SK-N-SH (cell line): ENCODE data around the gene PZP. TPM values are rescaled to one million over a fixed set of nuclear protein-coding genes. Genes with fewer than 3 reads are reported as not detected.

Source experiments
- CTCF ChIA-PET: fragments of 300-600, 350-600 bp; formaldehyde crosslinking; extraction: SDS; loops from one replicate; lab custom pipeline; 2021; lab: Yijun Ruan, JAX
- POLR2A ChIA-PET: fragments of 350-600 bp; sonication (Branson Sonifier 250); formaldehyde crosslinking; extraction: SDS; loops from one replicate; lab custom pipeline; 2020; ENCODE audit warnings: antibody characterized with exemption, inconsistent platforms; lab: Yijun Ruan, JAX
- DNase-seq: peaks from one replicate; pipeline ENCODE4 v3.0.0; 2012
- H2AFZ ChIP-seq: fragments of 200-600 bp; sonication (generic); 2 replicates; pipeline ENCODE4 v1.8.1; 2016; ENCODE audit warnings: antibody characterized with exemption, mild to moderate bottlenecking, low read depth
- H3F3A ChIP-seq: fragments of 200-600 bp; sonication (generic); replicated peaks from 2 replicates; pipeline ENCODE3; 2016; ENCODE audit warnings: antibody characterized with exemption, mild to moderate bottlenecking; ENCODE audit not compliant: insufficient read depth
- H3K27ac ChIP-seq, 2 experiments: fragments of 200-500 bp in 1 of 2; fragments of 200-600 bp in 1 of 2; sonication (Bioruptor generic) in 1 of 2; sonication (generic), shearing (Covaris generic) in 1 of 2; 2 replicates each; pipeline versions ENCODE4 v1.5.1 to v1.6.1; 2014 to 2016; ENCODE audit warnings: low read depth in 2 of 2, inconsistent platforms in 1 of 2, low read length in 1 of 2, mild to moderate bottlenecking in 1 of 2, mixed read lengths in 1 of 2
- H3K27me3 ChIP-seq: fragments of 200-600 bp; sonication (generic), shearing (Covaris generic); 2 replicates; pipeline ENCODE4 v1.6.1; 2016; ENCODE audit warnings: mixed run types; ENCODE audit not compliant: insufficient read depth
- H3K36me3 ChIP-seq, 2 experiments: fragments of 200-500 bp in 1 of 2; fragments of 200-600 bp in 1 of 2; sonication (Bioruptor generic) in 1 of 2; sonication (generic) in 1 of 2; replicated peaks in 1 of 2; 2 replicates each; pipeline versions ENCODE3 to v1.5.1; 2014 to 2016; ENCODE audit warnings: low read length in 1 of 2, mild to moderate bottlenecking in 1 of 2; ENCODE audit not compliant: insufficient read depth in 2 of 2, control insufficient read depth in 1 of 2
- H3K4me1 ChIP-seq, 2 experiments: fragments of 200-500 bp in 1 of 2; fragments of 200-600 bp in 1 of 2; sonication (Bioruptor generic) in 1 of 2; sonication (generic), shearing (Covaris generic) in 1 of 2; 2 replicates each; pipeline versions ENCODE4 v1.5.1 to v1.6.1; 2014 to 2016; ENCODE audit warnings: low read depth in 1 of 2, low read length in 1 of 2, mixed run types in 1 of 2; ENCODE audit not compliant: insufficient read depth in 2 of 2, control insufficient read depth in 1 of 2
- H3K4me2 ChIP-seq: fragments of 200-600 bp; sonication (generic), shearing (Covaris generic); 2 replicates; pipeline ENCODE4 v1.6.1; 2017; ENCODE audit warnings: mixed run types
- H3K4me3 ChIP-seq, 2 experiments: fragments of 200-500 bp in 1 of 2; fragments of 200-600 bp in 1 of 2; sonication (Bioruptor generic) in 1 of 2; sonication (generic), shearing (Covaris generic) in 1 of 2; 2 replicates each; pipeline versions ENCODE4 v1.5.1 to v1.8.1; 2014 to 2016; ENCODE audit warnings: low read depth in 2 of 2, inconsistent platforms in 1 of 2, low read length in 1 of 2, mild to moderate bottlenecking in 1 of 2, mixed read lengths in 1 of 2, moderate library complexity in 1 of 2
- H3K79me2 ChIP-seq: fragments of 200-600 bp; sonication (generic); 2 replicates; pipeline ENCODE4 v1.8.1; 2017; ENCODE audit warnings: mild to moderate bottlenecking; ENCODE audit not compliant: insufficient read depth
- H3K9ac ChIP-seq: fragments of 200-600 bp; sonication (generic); 2 replicates; pipeline ENCODE4 v1.6.1; 2017; ENCODE audit warnings: mixed run types
- H3K9me2 ChIP-seq: fragments of 200-600 bp; sonication (generic); 2 replicates; pipeline ENCODE4 v1.6.1; 2017; ENCODE audit warnings: mixed run types
- H3K9me3 ChIP-seq: fragments of 200-600 bp; sonication (generic); 2 replicates; pipeline ENCODE4 v1.6.1; 2017; ENCODE audit warnings: mixed run types, mild to moderate bottlenecking, moderate library complexity
- H4K20me1 ChIP-seq: fragments of 200-600 bp; sonication (generic); 2 replicates; pipeline ENCODE4 v1.6.1; 2017; ENCODE audit warnings: mild to moderate bottlenecking, mixed run types; ENCODE audit not compliant: insufficient read depth
- CTCF ChIP-seq: fragments of 200-600 bp; sonication (generic); IDR thresholded peaks from 2 replicates; pipeline ENCODE4 v1.6.1; 2017; ENCODE audit warnings: antibody characterized with exemption, mild to moderate bottlenecking, moderate library complexity
- ELF1 ChIP-seq: IDR thresholded peaks from 2 replicates; pipeline ENCODE4 v1.4.0; 2012
- EP300 ChIP-seq, 2 experiments: IDR thresholded peaks; 2 replicates each; pipeline versions ENCODE4 v1.4.0 to v1.6.1; 2012; ENCODE audit warnings: borderline replicate concordance in 1 of 2, low read depth in 1 of 2, low read length in 1 of 2
- EZH2phosphoT487 ChIP-seq: fragments of 200-600 bp; sonication (generic); IDR thresholded peaks from 2 replicates; pipeline ENCODE4 v1.6.1; 2017; ENCODE audit warnings: low read depth, mixed run types, mild to moderate bottlenecking, antibody characterized with exemption, moderate library complexity, borderline replicate concordance
- GABPA ChIP-seq: IDR thresholded peaks from 2 replicates; pipeline ENCODE4 v1.4.0; 2012; ENCODE audit warnings: low read depth, mild to moderate bottlenecking
- GATA2 ChIP-seq: sonication (generic); formaldehyde crosslinking; IDR thresholded peaks from 2 replicates; pipeline ENCODE4 v1.5.0; 2020; ENCODE audit warnings: mild to moderate bottlenecking, missing genetic modification reagents
- IRF3 ChIP-seq: fragments of 150-350 bp; IDR thresholded peaks from 2 replicates; pipeline ENCODE4 v1.6.1; 2016; ENCODE audit warnings: mild to moderate bottlenecking, low read depth, low read length
- MEF2A ChIP-seq: IDR thresholded peaks from 2 replicates; pipeline ENCODE4 v1.4.0; 2012; ENCODE audit warnings: low read depth, borderline replicate concordance
- MXI1 ChIP-seq: IDR thresholded peaks from 2 replicates; pipeline ENCODE4 v1.6.1; 2012; ENCODE audit warnings: mild to moderate bottlenecking, low read depth, low read length, improper control_type of control experiment
- NFIC ChIP-seq: IDR thresholded peaks from 2 replicates; pipeline ENCODE4 v1.4.0; 2012; ENCODE audit warnings: borderline replicate concordance
- NRF1 ChIP-seq: IDR thresholded peaks from 2 replicates; pipeline ENCODE4 v1.6.1; 2012; ENCODE audit warnings: low read depth, mild to moderate bottlenecking, low read length
- POLR2AphosphoS5 ChIP-seq: IDR thresholded peaks from 2 replicates; pipeline ENCODE4 v1.6.1; 2012; ENCODE audit warnings: low read depth, low read length
- REST ChIP-seq: IDR thresholded peaks from 2 replicates; pipeline ENCODE4 v1.6.1; 2012; ENCODE audit warnings: mild to moderate bottlenecking, low read depth, low read length, moderate library complexity
- SMC3 ChIP-seq: IDR thresholded peaks from 2 replicates; pipeline ENCODE4 v1.6.1; 2012; ENCODE audit warnings: low read depth, low read length, improper control_type of control experiment
- TAF1 ChIP-seq: IDR thresholded peaks from 2 replicates; pipeline ENCODE4 v1.6.1; 2012; ENCODE audit warnings: low read depth, mild to moderate bottlenecking, low read length, moderate library complexity, borderline replicate concordance
- TCF12 ChIP-seq: IDR thresholded peaks from 2 replicates; pipeline ENCODE4 v1.4.0; 2012
- USF1 ChIP-seq: IDR thresholded peaks from 2 replicates; pipeline ENCODE4 v1.4.0; 2012; ENCODE audit warnings: low read depth, borderline replicate concordance
- YY1 ChIP-seq: IDR thresholded peaks from 2 replicates; pipeline ENCODE4 v1.4.0; 2012; ENCODE audit warnings: low read depth, mild to moderate bottlenecking
- WGBS: methylation state at CpG from one replicate; pipeline ENCODE4 v1.1.6; 2017; ENCODE audit warnings: low lambda C conversion rate; 5-methylcytosine and 5-hydroxymethylcytosine counted together
- polyA plus RNA-seq, 3 experiments: library from polyadenylated mRNA; depleted of rRNA; stranded (reverse); fragments of >200 nt; gene quantifications; 2 replicates each; pipeline ENCODE4 v1.2.3, GENCODE V29; 2012

Gene PZP
- polyA plus RNA-seq, 1 of the 3 experiments (the other 2 are of a cell fraction): not detected

- TF ChIP-seq USF1 (no peak), EP300 (IDR thresholded peaks at IDR 0.05; ENCODE audit: borderline replicate concordance in 1 of 2, low read depth in 1 of 2, low read length in 1 of 2) (no peak), GATA2 (CRISPR knock-in tag) (no peak), IRF3 (no peak), POLR2AphosphoS5 (no peak), YY1 (no peak), ELF1 (no peak), MEF2A (no peak), TAF1 (no peak), EZH2phosphoT487 (no peak), MXI1 (no peak), CTCF (no peak)
- 66% methylated on average over 18 of the region's 21 CpGs for WGBS
- CTCF ChIA-PET: no interaction called here
These were observed 80.7 kb downstream of the PZP start for GRCh38 chr12:9127484-9127883.

GRCh38 chr12:9124383-9125031, 83.7 kb downstream of the PZP start:
- Histone ChIP-seq H3K27me3 (no peaks in the 10 kb centered on the region), H3K4me2 (no peak overlapping the region), H3K79me2 (no peaks in the 10 kb centered on the region), H3K27ac (no peak overlapping the region), H3K9ac (no peak overlapping the region), H4K20me1 (no peaks in the 10 kb centered on the region), H3K36me3 (no peaks in the 10 kb centered on the region), H3K4me3 (no peak overlapping the region), H2AFZ (no peak overlapping the region), H3F3A (no peaks in the 10 kb centered on the region), H3K9me2 (no peaks in the 10 kb centered on the region), H3K4me1 (no peaks in the 10 kb centered on the region), H3K9me3 (no peaks in the 10 kb centered on the region)
- no peak for DNase-seq
- POLR2A ChIA-PET: no interaction called here
- CTCF ChIA-PET: interaction anchor here (1.1 kb wide), 2 partner anchors 8 to 29 kb away, joined by 3 read pairs; no protein-coding TSS in a partner anchor
- 56% methylated on average over 4 of the region's 16 CpGs for WGBS
- no peak for TF ChIP-seq TCF12
- TF ChIP-seq GABPA: no peak
- TF ChIP-seq NRF1: no peak
- TF ChIP-seq REST: no peak
- TF ChIP-seq NFIC: no peak
- TF ChIP-seq CTCF: no peak
- no peak for TF ChIP-seq TAF1
- TF ChIP-seq SMC3: no peak
- no peak for TF ChIP-seq POLR2AphosphoS5

More at GRCh38 chr12:9127484-9127883, 80.7 kb downstream of the PZP start:
- Histone ChIP-seq H3K27ac (no peak overlapping the region), H3K36me3 (no peaks in the 10 kb centered on the region), H2AFZ (no peak overlapping the region), H3F3A (no peaks in the 10 kb centered on the region), H3K4me1 (no peaks in the 10 kb centered on the region), H3K9me2 (no peaks in the 10 kb centered on the region), H3K27me3 (no peaks in the 10 kb centered on the region), H3K9ac (no peak overlapping the region), H3K4me3 (no peak overlapping the region), H4K20me1 (no peaks in the 10 kb centered on the region), H3K79me2 (no peaks in the 10 kb centered on the region), H3K9me3 (no peaks in the 10 kb centered on the region), H3K4me2 (no peak overlapping the region)
- POLR2A ChIA-PET: no interaction called here
- no peak for DNase-seq
